K562 (cell line): Measurements from ENCODE around the gene PEX11B. TPM values are rescaled to one million over a fixed set of nuclear protein-coding genes. Genes with fewer than 3 reads are reported as not detected.

Source experiments
- ARID4B ChIP-seq: sonication (generic); formaldehyde crosslinking; IDR thresholded peaks from 2 replicates; pipeline ENCODE4 v1.8.0; 2022; ENCODE audit warnings: mild to moderate bottlenecking, missing genetic modification reagents
- ATF1 ChIP-seq, 2 experiments: fragments of 450-650 bp in 1 of 2; IDR thresholded peaks; 2 replicates each; pipeline ENCODE4 v1.6.1; 2016; ENCODE audit warnings: missing compliant biosample characterization in 1 of 2, missing genetic modification characterization in 1 of 2
- BCL6 ChIP-seq: fragments of 250-450 bp; sonication (Bioruptor Pico); IDR thresholded peaks from 2 replicates; pipeline ENCODE4 v1.4.0; 2020
- CREB1 ChIP-seq, 2 experiments: sonication (generic) in 1 of 2; formaldehyde crosslinking in 1 of 2; IDR thresholded peaks; 2 replicates each; pipeline versions ENCODE4 v1.6.1 to v1.8.0; 2012 to 2022; ENCODE audit warnings: inconsistent platforms in 1 of 2, mild to moderate bottlenecking in 1 of 2, missing genetic modification reagents in 1 of 2, moderate library complexity in 1 of 2
- GTF3C2 ChIP-seq: IDR thresholded peaks from 3 replicates; pipeline ENCODE4 v1.6.1; 2011; ENCODE audit warnings: borderline replicate concordance, mild to moderate bottlenecking, moderate library complexity; ENCODE audit not compliant: insufficient read length; ENCODE audit errors: extremely low read depth
- HDAC6 ChIP-seq: IDR thresholded peaks from 2 replicates; pipeline ENCODE4 v1.6.1; 2012; ENCODE audit warnings: low read depth, mild to moderate bottlenecking, control low read depth, inconsistent platforms, low read length, moderate library complexity
- LARP7 ChIP-seq: fragments of 450-650 bp; IDR thresholded peaks from 2 replicates; pipeline ENCODE4 v1.6.1; 2016
- MAFF ChIP-seq: IDR thresholded peaks from 2 replicates; pipeline ENCODE4 v1.6.1; 2012; ENCODE audit warnings: low read length, improper control_type of control experiment
- PHF20 ChIP-seq: fragments of 450-650 bp; IDR thresholded peaks from 2 replicates; pipeline ENCODE4 v1.6.1; 2018; ENCODE audit not compliant: partially characterized antibody
- RBM17 ChIP-seq: fragments of 200-400 bp; formaldehyde crosslinking; IDR thresholded peaks from 2 replicates; pipeline ENCODE4 v1.6.1; 2017; ENCODE audit warnings: low read depth, mild to moderate bottlenecking, low read length, borderline replicate concordance
- SAP30 ChIP-seq: fragments of 200-600 bp; sonication (generic); IDR thresholded peaks from 2 replicates; pipeline ENCODE4 v1.6.1; 2012; ENCODE audit warnings: borderline replicate concordance, low read depth, mild to moderate bottlenecking, moderate library complexity, low read length, control low read depth, inconsistent platforms; ENCODE audit not compliant: insufficient read depth, poor library complexity, severe bottlenecking
- SPI1 ChIP-seq: IDR thresholded peaks from 2 replicates; pipeline ENCODE4 v1.6.1; 2011; ENCODE audit warnings: low read depth, low read length, control low read depth, borderline replicate concordance
- SRSF9 ChIP-seq: fragments of 200-400 bp; formaldehyde crosslinking; IDR thresholded peaks from 2 replicates; pipeline ENCODE4 v1.6.1; 2017; ENCODE audit warnings: low read depth, low read length, borderline replicate concordance
- ZNF583 ChIP-seq: fragments of 250-450 bp; sonication (Bioruptor Pico); IDR thresholded peaks from 2 replicates; pipeline ENCODE4 v1.4.0; 2020
- polyA plus RNA-seq, 8 experiments: library from polyadenylated mRNA; depleted of rRNA in 4 of 8; stranded (reverse) in 5 of 8; unstranded in 3 of 8; fragments of >200 nt; fragmentation: Nextera tagmentation in 2 of 8; fragmentation: Illumina TruSeq in 1 of 8; extraction: Ambion mirVana in 2 of 8; extraction: Trizol in 1 of 8; gene quantifications; 2 replicates each; pipeline versions ENCODE4 v1.2.1 to v1.2.3, GENCODE V29; 2011 to 2014; ENCODE audit warnings: inconsistent platforms in 1 of 8, missing spikeins in 1 of 8
- total RNA-seq, 7 experiments: library from RNA; depleted of rRNA in 6 of 7; stranded (reverse); fragments of >200 nt in 6 of 7; fragmentation: Illumina TruSeq in 2 of 7; extraction: Trizol in 2 of 7; gene quantifications; 2 replicates each; pipeline versions ENCODE4 v1.2.1 to v1.2.3, GENCODE V29; 2011 to 2021; ENCODE audit warnings: low replicate concordance in 1 of 7
- TF ChIP-seq, protein P1 (sequence below): sonication (generic); formaldehyde crosslinking; IDR thresholded peaks from 2 replicates; pipeline ENCODE4 v1.8.0; 2022; ENCODE audit warnings: missing genetic modification reagents, mild to moderate bottlenecking, borderline replicate concordance
- TF ChIP-seq, protein P2 (sequence below): sonication (generic); formaldehyde crosslinking; IDR thresholded peaks from 2 replicates; pipeline ENCODE4 v1.9.0; 2022; ENCODE audit warnings: mild to moderate bottlenecking, missing genetic modification reagents

Gene PEX11B
- total and polyA plus RNA-seq, 9 of the 15 experiments (the other 6 are each of a cell fraction or from before 2014, with no cell fraction given), result 13.2 to 60.0 (median 21.7) TPM

DNA sequence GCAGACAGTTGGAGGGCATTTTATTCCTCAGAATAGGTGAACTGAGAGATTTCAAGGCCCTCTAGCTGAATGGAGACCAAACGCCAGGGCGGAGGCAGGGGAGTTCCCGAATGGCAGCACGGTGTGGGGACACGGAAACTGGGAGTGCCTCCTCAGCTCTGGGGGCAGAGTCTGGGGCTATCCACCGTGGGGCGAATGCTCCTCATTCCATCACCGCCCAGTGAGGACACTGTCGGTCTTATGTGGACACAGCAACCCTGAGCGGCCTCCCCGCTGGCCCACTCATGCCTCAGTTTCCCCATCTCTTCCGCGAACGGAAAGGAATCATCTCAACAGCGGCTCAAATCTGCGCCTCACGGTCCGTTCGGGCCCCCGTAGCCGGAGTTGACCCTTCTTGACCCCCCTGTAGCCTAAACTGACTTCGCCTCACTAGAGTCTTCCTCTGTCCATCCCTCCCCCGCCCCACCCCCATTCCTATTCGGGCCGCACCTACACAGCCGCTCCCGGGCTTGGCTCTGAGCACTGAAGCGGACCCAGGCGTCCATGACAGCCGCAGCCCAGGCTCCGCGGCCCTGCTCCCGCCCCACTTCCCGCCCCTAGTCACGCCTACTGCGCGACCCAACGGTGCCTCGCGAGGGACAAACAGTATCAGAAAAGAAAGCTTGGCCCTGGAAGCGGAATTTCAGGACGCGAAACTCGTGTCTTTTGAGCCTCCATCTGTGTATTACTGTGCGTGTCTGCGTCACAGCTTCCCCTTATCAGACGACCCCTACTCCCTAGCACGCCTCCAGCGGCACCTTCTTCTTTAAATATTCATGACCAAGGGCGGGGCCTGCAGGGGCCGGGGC lies at the start of gene PEX11B (continued):
- TF ChIP-seq GTF3C2, result no peak
- TF ChIP-seq ATF1 (CRISPR knock-in tag; IDR thresholded peaks at IDR 0.05), result no peak
- peak; percentile 68 for TF ChIP-seq ATF1 (tag; IDR thresholded peaks at IDR 0.05)
- no peak for TF ChIP-seq BCL6 (CRISPR knock-in tag)
- TF ChIP-seq LARP7, result no peak
- TF ChIP-seq SPI1, result peak; percentile 48; the same call in 1 of the 2 replicates
- TF ChIP-seq CREB1 (IDR thresholded peaks at IDR 0.05), result no peak; the same call in 1 of the 2 replicates
- no peak; the same call in 1 of the 2 replicates for TF ChIP-seq CREB1 (CRISPR knock-in tag; IDR thresholded peaks at IDR 0.05)
- TF ChIP-seq, protein P1, sequence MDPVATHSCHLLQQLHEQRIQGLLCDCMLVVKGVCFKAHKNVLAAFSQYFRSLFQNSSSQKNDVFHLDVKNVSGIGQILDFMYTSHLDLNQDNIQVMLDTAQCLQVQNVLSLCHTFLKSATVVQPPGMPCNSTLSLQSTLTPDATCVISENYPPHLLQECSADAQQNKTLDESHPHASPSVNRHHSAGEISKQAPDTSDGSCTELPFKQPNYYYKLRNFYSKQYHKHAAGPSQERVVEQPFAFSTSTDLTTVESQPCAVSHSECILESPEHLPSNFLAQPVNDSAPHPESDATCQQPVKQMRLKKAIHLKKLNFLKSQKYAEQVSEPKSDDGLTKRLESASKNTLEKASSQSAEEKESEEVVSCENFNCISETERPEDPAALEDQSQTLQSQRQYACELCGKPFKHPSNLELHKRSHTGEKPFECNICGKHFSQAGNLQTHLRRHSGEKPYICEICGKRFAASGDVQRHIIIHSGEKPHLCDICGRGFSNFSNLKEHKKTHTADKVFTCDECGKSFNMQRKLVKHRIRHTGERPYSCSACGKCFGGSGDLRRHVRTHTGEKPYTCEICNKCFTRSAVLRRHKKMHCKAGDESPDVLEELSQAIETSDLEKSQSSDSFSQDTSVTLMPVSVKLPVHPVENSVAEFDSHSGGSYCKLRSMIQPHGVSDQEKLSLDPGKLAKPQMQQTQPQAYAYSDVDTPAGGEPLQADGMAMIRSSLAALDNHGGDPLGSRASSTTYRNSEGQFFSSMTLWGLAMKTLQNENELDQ (CRISPR knock-in tag), result no peak
- TF ChIP-seq ZNF583 (CRISPR knock-in tag), result no peak
- TF ChIP-seq, protein P2, sequence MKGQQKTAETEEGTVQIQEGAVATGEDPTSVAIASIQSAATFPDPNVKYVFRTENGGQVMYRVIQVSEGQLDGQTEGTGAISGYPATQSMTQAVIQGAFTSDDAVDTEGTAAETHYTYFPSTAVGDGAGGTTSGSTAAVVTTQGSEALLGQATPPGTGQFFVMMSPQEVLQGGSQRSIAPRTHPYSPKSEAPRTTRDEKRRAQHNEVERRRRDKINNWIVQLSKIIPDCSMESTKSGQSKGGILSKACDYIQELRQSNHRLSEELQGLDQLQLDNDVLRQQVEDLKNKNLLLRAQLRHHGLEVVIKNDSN (CRISPR knock-in tag), result no peak
- TF ChIP-seq SAP30, result peak; percentile 47
- TF ChIP-seq HDAC6, result no peak
- no peak for TF ChIP-seq SRSF9
- TF ChIP-seq MAFF, result no peak
- TF ChIP-seq ARID4B, result peak; percentile 62
- TF ChIP-seq RBM17, result no peak
- TF ChIP-seq PHF20, result no peak
